KMS-11 (cell line): Measurements from ENCODE around the gene CDC37.

Experiments used
- H2AFZ ChIP-seq: fragments of 200-600 bp; sonication (generic); 2 replicates; pipeline ENCODE4 v1.6.1; 2016; ENCODE audit warnings: antibody characterized with exemption, mixed run types, low read depth
- H3K27ac ChIP-seq: fragments of 200-600 bp; sonication (generic); 2 replicates; pipeline ENCODE4 v1.6.1; 2016; ENCODE audit warnings: mild to moderate bottlenecking, mixed run types
- H3K27me3 ChIP-seq: fragments of 200-600 bp; sonication (generic); 2 replicates; pipeline ENCODE4 v1.6.1; 2017; ENCODE audit warnings: mild to moderate bottlenecking, low read depth, mixed run types, moderate library complexity; ENCODE audit not compliant: insufficient read depth
- H3K36me3 ChIP-seq: fragments of 200-600 bp; sonication (generic); 2 replicates; pipeline ENCODE4 v1.6.1; 2017; ENCODE audit warnings: mild to moderate bottlenecking, mixed run types; ENCODE audit not compliant: insufficient read depth
- H3K4me1 ChIP-seq: fragments of 200-600 bp; sonication (generic); 2 replicates; pipeline ENCODE4 v1.6.1; 2016; ENCODE audit warnings: mild to moderate bottlenecking, low read depth, mixed run types; ENCODE audit not compliant: poor library complexity, severe bottlenecking
- H3K4me2 ChIP-seq: fragments of 200-600 bp; sonication (generic); 2 replicates; pipeline ENCODE4 v1.7.0; 2016; ENCODE audit warnings: mild to moderate bottlenecking, mixed run types
- H3K4me3 ChIP-seq: fragments of 200-600 bp; sonication (generic); IDR thresholded peaks from 2 replicates; pipeline ENCODE4 v1.6.1; 2017; ENCODE audit warnings: low read depth, low read length, mixed read lengths; ENCODE audit not compliant: insufficient read depth
- H3K79me2 ChIP-seq: fragments of 200-600 bp; sonication (generic); 2 replicates; pipeline ENCODE4 v1.6.1; 2016; ENCODE audit warnings: low read depth, mixed run types; ENCODE audit not compliant: insufficient read depth
- H3K9ac ChIP-seq: fragments of 200-600 bp; sonication (generic); 2 replicates; pipeline ENCODE4 v1.6.1; 2016; ENCODE audit warnings: mild to moderate bottlenecking, mixed run types
- H4K20me1 ChIP-seq: fragments of 200-600 bp; sonication (generic); 2 replicates; pipeline ENCODE4 v1.6.1; 2016; ENCODE audit warnings: mild to moderate bottlenecking, mixed run types; ENCODE audit not compliant: insufficient read depth
- TF ChIP-seq, protein P1 (sequence below): fragments of 200-600 bp; sonication (generic); conservative IDR thresholded peaks from 2 replicates; pipeline ENCODE4 v1.6.1; 2017; ENCODE audit warnings: low read depth, mild to moderate bottlenecking, antibody characterized with exemption, low read length, moderate library complexity, mixed read lengths

CDC37 gene

DNA sequence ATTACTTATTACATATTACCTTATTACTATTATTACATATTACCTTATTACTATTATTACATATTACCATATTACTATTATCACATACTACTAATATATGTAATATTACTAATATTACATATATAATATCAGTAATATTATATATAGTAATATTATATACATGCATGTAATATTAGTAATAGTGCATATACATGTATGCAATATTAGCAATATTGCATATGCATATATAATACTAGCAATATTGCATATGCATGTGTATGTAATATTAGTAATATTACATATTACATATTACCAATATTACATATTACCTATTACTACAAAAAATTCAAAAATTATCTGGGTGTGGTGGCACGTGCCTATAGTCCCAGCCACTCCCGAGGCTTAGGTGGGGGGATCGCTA, 39.4 kb upstream of the CDC37 start:
- Histone ChIP-seq H3K79me2 (no peaks in the 10 kb centered on the region), H3K27me3 (no peaks in the 10 kb centered on the region), H4K20me1 (no peaks in the 10 kb centered on the region), H3K9ac (no peak overlapping the region), H3K4me2 (no peak overlapping the region), H3K27ac (no peak overlapping the region), H3K4me1 (peaks cover 6% of the 10 kb centered on the region), H3K4me3 (no peak overlapping the region), H3K36me3 (no peaks in the 10 kb centered on the region), H2AFZ (no peak overlapping the region)
- TF ChIP-seq, protein P1, sequence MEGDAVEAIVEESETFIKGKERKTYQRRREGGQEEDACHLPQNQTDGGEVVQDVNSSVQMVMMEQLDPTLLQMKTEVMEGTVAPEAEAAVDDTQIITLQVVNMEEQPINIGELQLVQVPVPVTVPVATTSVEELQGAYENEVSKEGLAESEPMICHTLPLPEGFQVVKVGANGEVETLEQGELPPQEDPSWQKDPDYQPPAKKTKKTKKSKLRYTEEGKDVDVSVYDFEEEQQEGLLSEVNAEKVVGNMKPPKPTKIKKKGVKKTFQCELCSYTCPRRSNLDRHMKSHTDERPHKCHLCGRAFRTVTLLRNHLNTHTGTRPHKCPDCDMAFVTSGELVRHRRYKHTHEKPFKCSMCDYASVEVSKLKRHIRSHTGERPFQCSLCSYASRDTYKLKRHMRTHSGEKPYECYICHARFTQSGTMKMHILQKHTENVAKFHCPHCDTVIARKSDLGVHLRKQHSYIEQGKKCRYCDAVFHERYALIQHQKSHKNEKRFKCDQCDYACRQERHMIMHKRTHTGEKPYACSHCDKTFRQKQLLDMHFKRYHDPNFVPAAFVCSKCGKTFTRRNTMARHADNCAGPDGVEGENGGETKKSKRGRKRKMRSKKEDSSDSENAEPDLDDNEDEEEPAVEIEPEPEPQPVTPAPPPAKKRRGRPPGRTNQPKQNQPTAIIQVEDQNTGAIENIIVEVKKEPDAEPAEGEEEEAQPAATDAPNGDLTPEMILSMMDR, result no peak

DNA sequence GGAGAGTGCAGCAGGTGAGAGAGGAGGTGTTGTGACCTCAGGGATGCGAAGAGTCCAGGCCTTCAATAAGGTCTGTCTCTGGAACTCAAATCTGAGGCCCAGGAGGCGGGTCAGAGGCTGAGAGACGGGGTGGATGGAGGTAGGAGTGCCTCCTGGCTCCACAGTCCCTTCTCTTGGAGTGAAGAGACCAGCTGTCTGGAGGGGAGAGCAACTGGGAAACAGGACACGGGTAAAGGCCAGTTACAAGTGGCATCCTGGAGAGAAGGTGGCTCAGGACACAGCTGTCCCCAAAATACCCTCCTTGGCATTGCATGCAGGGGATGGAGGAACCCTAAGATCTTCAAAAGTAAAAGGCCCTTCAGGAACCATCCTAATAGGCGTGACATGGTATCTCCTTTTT, 36.2 kb upstream of the CDC37 start:
- Histone ChIP-seq H2AFZ (no peak overlapping the region), H3K36me3 (no peaks in the 10 kb centered on the region), H3K4me2 (no peak overlapping the region), H3K27ac (no peak overlapping the region), H3K79me2 (no peaks in the 10 kb centered on the region), H4K20me1 (no peaks in the 10 kb centered on the region), H3K4me3 (no peak overlapping the region), H3K27me3 (no peaks in the 10 kb centered on the region), H3K9ac (no peak overlapping the region), H3K4me1 (peaks cover 6% of the 10 kb centered on the region)
- TF ChIP-seq, protein P1, result no peak

DNA sequence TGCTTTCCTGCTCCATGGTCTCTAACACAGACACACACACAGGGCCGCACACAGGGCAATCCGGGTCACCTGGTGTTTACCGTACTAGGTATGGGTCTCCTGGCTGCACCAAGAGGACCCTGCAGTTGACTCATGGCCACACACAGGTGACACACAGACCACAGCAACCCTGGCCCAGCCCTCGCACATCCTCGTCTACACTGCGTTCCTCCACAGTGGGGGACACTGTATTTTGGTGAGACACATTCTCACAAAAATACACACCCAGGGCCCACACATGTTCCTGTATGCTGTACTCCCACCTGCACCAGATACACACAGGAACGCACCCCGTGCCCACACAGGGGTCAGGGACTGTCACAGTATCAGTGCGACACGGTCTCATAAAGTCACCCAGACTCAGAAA, 29.8 kb upstream of the CDC37 start:
- H3K27ac ChIP-seq, result no peak overlapping the region
- H3K27me3 ChIP-seq, result no peaks in the 10 kb centered on the region
- H2AFZ ChIP-seq, result no peak overlapping the region
- H3K36me3 ChIP-seq, result no peaks in the 10 kb centered on the region
- TF ChIP-seq, protein P1, result no peak
- H4K20me1 ChIP-seq, result no peaks in the 10 kb centered on the region
- no peaks in the 10 kb centered on the region for H3K79me2 ChIP-seq
- H3K4me2 ChIP-seq, result no peak overlapping the region; the same call in 1 of the 2 replicates
- H3K4me1 ChIP-seq, result no peaks in the 10 kb centered on the region
- H3K9ac ChIP-seq, result no peak overlapping the region
- no peak overlapping the region for H3K4me3 ChIP-seq

DNA sequence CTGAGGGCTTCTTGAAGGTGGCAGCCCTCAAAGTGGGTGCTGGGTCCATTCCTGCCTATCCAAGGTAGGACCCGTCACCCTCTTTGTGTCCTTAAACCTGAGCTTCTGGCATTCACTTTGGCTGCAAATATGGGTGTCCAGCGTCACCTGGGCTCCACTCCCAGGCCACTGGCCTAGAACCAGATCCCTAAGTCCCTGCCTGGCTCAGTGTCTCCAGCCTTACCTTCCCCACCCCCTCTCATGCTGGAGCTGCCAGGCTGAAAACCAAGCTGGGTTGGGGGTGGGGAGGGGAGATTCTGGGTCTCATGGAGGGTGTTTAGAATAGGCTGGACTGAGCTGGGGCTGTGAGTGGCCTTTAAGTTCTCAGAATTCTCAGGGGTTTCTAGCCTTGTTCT, 29.4 kb upstream of the CDC37 start:
- H3K4me1 ChIP-seq, result no peaks in the 10 kb centered on the region
- no peak overlapping the region for H3K9ac ChIP-seq
- no peaks in the 10 kb centered on the region for H3K36me3 ChIP-seq
- H3K4me3 ChIP-seq, result no peak overlapping the region
- no peak overlapping the region for H2AFZ ChIP-seq
- H4K20me1 ChIP-seq, result no peaks in the 10 kb centered on the region
- H3K4me2 ChIP-seq, result peak overlapping the region; percentile 13; the same call in 1 of the 2 replicates
- no peaks in the 10 kb centered on the region for H3K79me2 ChIP-seq
- H3K27ac ChIP-seq, result no peak overlapping the region
- TF ChIP-seq, protein P1, result no peak
- no peaks in the 10 kb centered on the region for H3K27me3 ChIP-seq
